GM12878 (cell line): Measurements from ENCODE around the gene SUGP2. TPM values are rescaled to one million over a fixed set of nuclear protein-coding genes. Genes with fewer than 3 reads are reported as not detected.

Source experiments
- ATAC-seq: fragments of 200-7000 bp; cut with Tn5 transposase; 3 replicates; pipeline ENCODE4 v1.9.1; 2020; ENCODE audit warnings: mild to moderate bottlenecking, moderate library complexity
- BruUV-seq: library from RNA; stranded (reverse); fragments of 400-500 nt; replicated peaks from 2 replicates; lab custom pipeline; 2021; lab: Mats Ljungman, UMichigan
- CTCF ChIA-PET: fragments of 300-600 bp; sonication (Branson Sonifier 250); formaldehyde crosslinking; extraction: SDS; loops from one replicate; lab custom pipeline; 2021; ENCODE audit warnings: inconsistent platforms; lab: Yijun Ruan, JAX
- POLR2A ChIA-PET: fragments of 350-600 bp; formaldehyde crosslinking; extraction: SDS; loops from one replicate; lab custom pipeline; 2021; ENCODE audit warnings: inconsistent platforms; lab: Charles Lee
- RAD21 ChIA-PET: fragments of 300-600 bp; sonication (Branson Sonifier 250); formaldehyde crosslinking; loops from one replicate; lab custom pipeline; 2023; ENCODE audit warnings: antibody characterized with exemption; ENCODE audit not compliant: unreplicated experiment; lab: Charles Lee
- SMC1A ChIA-PET: fragments of 300-600 bp; sonication (Branson Sonifier 250); formaldehyde crosslinking; loops from one replicate; lab custom pipeline; 2023; ENCODE audit not compliant: unreplicated experiment, uncharacterized antibody; lab: Charles Lee
- DNase-seq: peaks from one replicate; pipeline ENCODE4 v3.0.0-alpha.2; 2011; ENCODE audit warnings: low read depth, low spot score
- FAIRE-seq: peaks from 3 replicates; lab custom pipeline; 2011; peaks lifted over from hg19 to GRCh38; lab: Jason Lieb, UNC
- H2AFZ ChIP-seq: 2 replicates; pipeline ENCODE4 v1.6.0; 2011; ENCODE audit warnings: low read depth, low read length, control low read depth; ENCODE audit not compliant: control insufficient read depth
- H3K27ac ChIP-seq: 2 replicates; pipeline ENCODE4 v1.5.1; 2011; ENCODE audit warnings: control low read depth; ENCODE audit not compliant: control insufficient read depth, insufficient read depth
- H3K27me3 ChIP-seq, 2 experiments: replicated peaks in 1 of 2; 2 replicates each; pipeline versions ENCODE4 v1.6.0 to v1.6.1; 2011; ENCODE audit warnings: low read length in 1 of 2; ENCODE audit not compliant: control insufficient read depth in 2 of 2, insufficient read depth in 2 of 2
- H3K36me3 ChIP-seq, 2 experiments: 2 replicates each; pipeline ENCODE4 v1.5.1; 2011; ENCODE audit warnings: low read length in 1 of 2; ENCODE audit not compliant: control insufficient read depth in 2 of 2, insufficient read depth in 2 of 2
- H3K4me1 ChIP-seq: 2 replicates; pipeline ENCODE4 v1.6.1; 2011; ENCODE audit warnings: mild to moderate bottlenecking, low read length, moderate library complexity, mixed read lengths; ENCODE audit not compliant: control insufficient read depth, insufficient read depth
- H3K4me2 ChIP-seq: 2 replicates; pipeline ENCODE4 v1.6.0; 2011; ENCODE audit warnings: control low read depth; ENCODE audit not compliant: control insufficient read depth, insufficient read depth
- H3K4me3 ChIP-seq: fragments of 200-600 bp; sonication (generic); 2 replicates; pipeline ENCODE4 v1.5.1; 2016
- H3K79me2 ChIP-seq: 2 replicates; pipeline ENCODE4 v1.6.0; 2011; ENCODE audit warnings: low read length; ENCODE audit not compliant: control insufficient read depth, insufficient read depth
- H3K9ac ChIP-seq: 2 replicates; pipeline ENCODE4 v1.8.0; 2011; ENCODE audit warnings: low read length, control low read depth, mixed read lengths; ENCODE audit not compliant: control insufficient read depth, insufficient read depth
- H3K9me3 ChIP-seq: replicated peaks from 3 replicates; pipeline ENCODE4 v1.5.1; 2011; ENCODE audit warnings: mild to moderate bottlenecking, low read length; ENCODE audit not compliant: control insufficient read depth, insufficient read depth
- H4K20me1 ChIP-seq: 2 replicates; pipeline ENCODE4 v1.6.0; 2011; ENCODE audit not compliant: control insufficient read depth, insufficient read depth
- BCL11A ChIP-seq: IDR thresholded peaks from 2 replicates; pipeline ENCODE4 v1.6.1; 2011; ENCODE audit warnings: low read depth, low read length
- IKZF1 ChIP-seq: fragments of 450-650 bp; conservative IDR thresholded peaks from 2 replicates; pipeline ENCODE4 v1.6.1; 2017; ENCODE audit warnings: antibody characterized with exemption, mild to moderate bottlenecking
- IKZF2 ChIP-seq, 2 experiments: fragments of 450-650 bp; IDR thresholded peaks; 2 replicates each; pipeline ENCODE4 v1.6.1; 2017; ENCODE audit warnings: mild to moderate bottlenecking in 2 of 2, moderate library complexity in 2 of 2
- MYB ChIP-seq: fragments of 150-350 bp; IDR thresholded peaks from 2 replicates; pipeline ENCODE4 v1.6.1; 2014; ENCODE audit warnings: mild to moderate bottlenecking, low read depth, low read length, borderline replicate concordance
- PBX3 ChIP-seq: IDR thresholded peaks from 2 replicates; pipeline ENCODE4 v1.6.1; 2011; ENCODE audit warnings: mild to moderate bottlenecking, low read depth, low read length, moderate library complexity; ENCODE audit not compliant: insufficient replicate concordance
- POLR2A ChIP-seq: IDR thresholded peaks from 2 replicates; pipeline ENCODE4 v1.6.1; 2011; ENCODE audit warnings: low read depth, mild to moderate bottlenecking, low read length
- RAD51 ChIP-seq: fragments of 450-650 bp; IDR thresholded peaks from 2 replicates; pipeline ENCODE4 v1.6.1; 2016; ENCODE audit warnings: moderate library complexity, mild to moderate bottlenecking, inconsistent platforms
- WGBS: methylation state at CpG from one replicate; pipeline ENCODE4 v1.1.6; 2016; ENCODE audit warnings: low lambda C conversion rate; ENCODE audit not compliant: insufficient replicate concordance, insufficient coverage; ENCODE audit errors: missing lambda C conversion rate; 5-methylcytosine and 5-hydroxymethylcytosine counted together
- in situ Hi-C: fragments of 300-500 bp; cut with MboI; formaldehyde crosslinking; loops from 9 replicates; pipeline ENCODE4 v1.14.3; 2018; ENCODE audit warnings: mixed read lengths
- intact Hi-C: fragments of 100-400 bp; cut with micrococcal nuclease; formaldehyde crosslinking; loops from one replicate; pipeline ENCODE4 v1.14.2; 2022; ENCODE audit not compliant: unreplicated experiment
- polyA plus RNA-seq, 11 experiments: library from polyadenylated mRNA; depleted of rRNA in 4 of 11; unstranded in 6 of 11; stranded (reverse) in 5 of 11; fragments of >200 nt; fragmentation: Nextera tagmentation in 4 of 11; fragmentation: Illumina TruSeq in 1 of 11; extraction: Ambion mirVana in 4 of 11; extraction: Trizol in 1 of 11; gene quantifications; 1 replicate in 1 of 11; 2 replicates in 10 of 11; pipeline versions ENCODE4 v1.2.1 to v1.2.3, GENCODE V29; 2011 to 2016; ENCODE audit warnings: inconsistent platforms in 2 of 11, missing spikeins in 2 of 11, low read depth in 1 of 11
- total RNA-seq, 4 experiments: library from RNA; depleted of rRNA in 3 of 4; stranded (reverse); fragments of >200 nt in 3 of 4; fragmentation: Illumina TruSeq in 1 of 4; extraction: Trizol in 1 of 4; gene quantifications; 2 replicates each; pipeline versions ENCODE4 v1.2.1 to v1.2.3, GENCODE V29; 2013 to 2021
- TF ChIP-seq, protein P1 (sequence below): fragments of 450-650 bp; IDR thresholded peaks from 2 replicates; pipeline ENCODE4 v1.6.1; 2016; ENCODE audit warnings: mild to moderate bottlenecking

SUGP2 gene
- total and polyA plus RNA-seq, 10 of the 15 experiments (the other 5 are each of a cell fraction or from before 2014, with no cell fraction given): 15.0 to 120 (median 57.2) TPM

- Histone ChIP-seq H3K4me1 (no peaks in the 10 kb centered on the region), H3K4me3 (no peak overlapping the region), H3K9me3 (no peaks in the 10 kb centered on the region; the same call in 2 of the 3 replicates), H3K9ac (no peak overlapping the region), H3K4me2 (no peak overlapping the region), H3K79me2 (no peaks in the 10 kb centered on the region), H4K20me1 (no peaks in the 10 kb centered on the region), H3K27me3 (no peaks in the 10 kb centered on the region), H2AFZ (no peak overlapping the region), H3K27ac (no peak overlapping the region), H3K36me3 (no peaks in the 10 kb centered on the region)
- in situ Hi-C loops: no loop called here
- ChIA-PET RAD21 (interaction anchor here (0.7 kb wide), 1 partner anchor 32 kb away, joined by 3 read pairs; no protein-coding TSS in a partner anchor), POLR2A (interaction anchor here (0.6 kb wide), 1 partner anchor 23 kb away, joined by 3 read pairs; no protein-coding TSS in a partner anchor), CTCF (no interaction called here), SMC1A (interaction anchor here (0.6 kb wide), 1 partner anchor 26 kb away, joined by 6 read pairs; no protein-coding TSS in a partner anchor)
- WGBS: 20% methylated on average over 12 of the region's 12 CpGs
- DNase-seq: no peak
- FAIRE-seq: no peak
- intact Hi-C loops: no loop called here
- TF ChIP-seq IKZF1 (no peak), BCL11A (no peak), POLR2A (no peak), IKZF2 (IDR thresholded peaks at IDR 0.05) (no peak), RAD51 (no peak), MYB (no peak), PBX3 (no peak)
- TF ChIP-seq, protein P1, sequence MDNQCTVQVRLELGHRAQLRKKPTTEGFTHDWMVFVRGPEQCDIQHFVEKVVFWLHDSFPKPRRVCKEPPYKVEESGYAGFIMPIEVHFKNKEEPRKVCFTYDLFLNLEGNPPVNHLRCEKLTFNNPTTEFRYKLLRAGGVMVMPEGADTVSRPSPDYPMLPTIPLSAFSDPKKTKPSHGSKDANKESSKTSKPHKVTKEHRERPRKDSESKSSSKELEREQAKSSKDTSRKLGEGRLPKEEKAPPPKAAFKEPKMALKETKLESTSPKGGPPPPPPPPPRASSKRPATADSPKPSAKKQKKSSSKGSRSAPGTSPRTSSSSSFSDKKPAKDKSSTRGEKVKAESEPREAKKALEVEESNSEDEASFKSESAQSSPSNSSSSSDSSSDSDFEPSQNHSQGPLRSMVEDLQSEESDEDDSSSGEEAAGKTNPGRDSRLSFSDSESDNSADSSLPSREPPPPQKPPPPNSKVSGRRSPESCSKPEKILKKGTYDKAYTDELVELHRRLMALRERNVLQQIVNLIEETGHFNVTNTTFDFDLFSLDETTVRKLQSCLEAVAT: no peak
- TF ChIP-seq, all 136 proteins: peak for 0
- BruUV-seq: no TSS peak
- no peak for ATAC-seq
Observed at GRCh38 chr19:18972301-18972811, 61.0 kb downstream of the SUGP2 start.
